ENCODE results near the gene KCNH3.

KCNH3 gene

GRCh38 chr12:49567302-49567610 is 28.4 kb downstream of the KCNH3 start:
- no peak for TF ChIP-seq CTCF (IDR thresholded peaks at IDR 0.05; ENCODE audit: insufficient read depth, low read depth, low read length, missing control alignments)
- H3K4me3 ChIP-seq (ENCODE audit: low read length): peak overlapping the region; percentile 91
- DNase-seq (ENCODE audit: low read depth): no peak

GRCh38 chr12:49567611-49568441 is 29.0 kb downstream of the KCNH3 start, which contains the start of gene MCRS1:
TSS of gene MCRS1 (minus strand) at chr12:49568142. CDS start at chr12:49566731, 1,411 bp downstream.
- H3K4me3 ChIP-seq (ENCODE audit: low read length): peak within 1 kb of the TSS; percentile 91
- peak; percentile 93 for DNase-seq (ENCODE audit: low read depth)
- no peak for TF ChIP-seq CTCF (IDR thresholded peaks at IDR 0.05; ENCODE audit: insufficient read depth, low read depth, low read length, missing control alignments)

DNA sequence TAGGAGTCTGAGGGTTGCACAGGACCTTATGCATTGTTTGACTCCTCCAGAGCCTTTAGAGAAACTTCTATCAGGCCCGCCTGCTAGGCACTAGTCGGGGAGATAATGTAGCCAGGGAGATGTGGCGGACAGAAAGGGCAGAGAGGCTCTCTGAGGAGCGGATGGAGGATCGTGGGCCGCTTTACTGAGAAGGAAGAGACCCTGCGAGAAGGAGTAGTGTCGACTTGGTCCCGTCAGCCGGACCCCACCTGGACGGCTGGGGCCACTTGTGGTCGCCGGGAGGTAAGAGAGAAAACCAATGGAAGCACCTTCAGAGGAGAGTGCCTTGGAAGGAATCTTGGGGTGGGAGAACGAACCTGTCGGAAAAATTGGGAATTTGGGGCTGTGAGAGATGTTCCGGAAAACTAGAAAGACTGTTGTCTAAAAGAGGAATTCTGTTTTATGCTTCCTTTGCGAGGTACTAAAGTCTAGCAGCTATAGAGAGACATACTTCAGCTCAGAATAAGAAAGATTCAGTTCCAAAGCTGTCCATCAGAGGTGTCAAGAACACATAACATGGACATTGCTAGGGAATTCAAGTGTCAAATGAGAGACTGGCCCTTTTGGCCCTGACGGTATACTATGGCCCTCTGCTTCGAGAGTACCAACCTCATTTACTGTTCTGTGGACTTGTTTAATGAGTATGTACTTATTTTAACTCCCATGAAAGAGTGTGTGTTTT is 29.8 kb downstream of the KCNH3 start:
- no peak for DNase-seq (ENCODE audit: low read depth)
- TF ChIP-seq CTCF (IDR thresholded peaks at IDR 0.05; ENCODE audit: insufficient read depth, low read depth, low read length, missing control alignments): no peak
- peak overlapping the region; percentile 91 for H3K4me3 ChIP-seq (ENCODE audit: low read length)

DNA sequence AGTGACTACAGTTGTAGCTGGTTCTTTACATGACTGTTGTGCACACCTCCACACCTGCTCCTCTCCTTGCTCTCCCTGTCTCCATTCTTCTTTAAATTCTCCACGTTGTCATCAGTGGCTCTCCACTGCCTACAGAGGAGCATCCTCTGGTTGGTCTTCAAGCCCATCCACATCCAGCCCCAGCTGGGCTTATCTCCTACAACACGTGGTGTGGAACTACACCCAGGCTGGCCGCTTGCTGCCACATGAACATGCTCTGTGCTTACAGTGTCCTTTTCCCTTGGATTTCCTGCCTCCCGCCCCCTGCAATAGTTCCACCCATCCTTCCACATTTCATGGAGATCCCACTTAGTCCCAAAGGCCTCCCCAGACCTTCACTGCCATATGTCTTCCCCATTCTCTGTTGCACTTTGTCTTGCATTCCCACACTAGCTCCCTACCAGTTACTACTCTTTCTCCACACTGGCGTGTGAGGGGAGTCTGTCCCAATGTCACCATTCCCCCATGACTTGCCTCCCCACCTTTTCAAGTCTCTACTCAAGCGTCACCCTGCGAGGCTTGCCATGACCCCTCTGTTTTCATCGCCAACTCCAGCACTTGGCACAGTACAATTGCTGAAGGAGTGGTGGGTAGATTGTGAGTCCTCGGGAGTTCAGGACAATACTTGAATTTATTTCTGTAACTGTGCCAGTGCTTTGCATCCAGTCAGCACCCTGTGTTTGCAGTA is 38.9 kb downstream of the KCNH3 start:
- no peak for TF ChIP-seq CTCF (IDR thresholded peaks at IDR 0.05; ENCODE audit: insufficient read depth, low read depth, low read length, missing control alignments)
- DNase-seq (ENCODE audit: low read depth): no peak
- no peak overlapping the region for H3K4me3 ChIP-seq (ENCODE audit: low read length)

GRCh38 chr12:49578471-49579112 is 39.8 kb downstream of the KCNH3 start:
- no peak for TF ChIP-seq CTCF (IDR thresholded peaks at IDR 0.05; ENCODE audit: insufficient read depth, low read depth, low read length, missing control alignments)
- DNase-seq (ENCODE audit: low read depth): no peak
- no peak overlapping the region for H3K4me3 ChIP-seq (ENCODE audit: low read length)
